ENCODE results near the gene ENTREP1.

ENTREP1 gene

DNA sequence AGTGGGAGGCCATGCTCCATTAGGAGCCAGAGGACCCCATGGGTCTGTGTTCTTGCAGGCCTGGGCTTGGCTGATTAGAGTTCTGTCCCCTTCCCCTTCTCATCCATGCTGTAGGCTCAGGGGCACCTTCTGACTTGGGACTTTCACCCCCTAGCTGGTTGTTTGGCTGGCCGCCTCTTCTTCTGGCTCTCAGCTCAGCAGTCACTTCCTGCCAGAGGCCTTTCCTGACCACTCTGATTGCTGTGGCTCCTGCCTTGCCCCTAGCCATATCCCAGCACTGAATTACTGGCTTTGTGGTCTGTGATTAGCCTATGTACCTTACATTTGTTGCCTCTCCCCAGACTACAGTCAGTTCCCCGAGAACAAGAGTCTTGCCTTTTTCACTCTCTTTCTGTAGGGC, 14.6 kb downstream of the ENTREP1 start:
- Mint-ChIP-seq H3K4me1 (ENCODE audit: low read depth) (no peaks in the 10 kb centered on the region), H3K9me3 (no peaks in the 10 kb centered on the region), H3K4me3 (no peak overlapping the region)

DNA sequence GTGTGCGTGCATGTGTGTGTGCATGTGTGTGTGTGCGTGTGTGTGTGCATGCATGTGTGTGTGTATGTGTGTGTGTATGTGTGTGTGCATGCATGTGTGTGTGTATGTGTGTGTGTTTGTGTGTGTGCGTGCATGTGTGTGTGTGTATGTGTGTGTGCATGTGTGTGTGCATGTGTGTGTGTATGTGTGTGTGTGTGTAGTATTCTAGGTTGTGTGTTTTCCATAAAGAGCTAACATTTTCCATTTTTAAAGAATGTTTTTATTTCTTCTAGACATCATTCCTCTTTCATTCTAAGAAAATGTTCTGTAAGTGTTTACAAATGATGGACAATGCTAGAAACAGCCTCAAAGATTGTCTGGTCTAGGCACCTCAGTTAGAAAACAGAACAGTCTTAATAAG, 15.6 kb downstream of the ENTREP1 start:
- Mint-ChIP-seq H3K27me3 (peaks cover 21% of the 10 kb centered on the region), H3K9me3 (no peaks in the 10 kb centered on the region), H3K27ac (no peak overlapping the region), H3K4me1 (ENCODE audit: low read depth) (no peaks in the 10 kb centered on the region), H3K36me3 (ENCODE audit: low read depth) (no peaks in the 10 kb centered on the region), H3K4me3 (no peak overlapping the region)

More for the DNA sequence above, 14.6 kb downstream of the ENTREP1 start:
- Mint-ChIP-seq H3K27ac (no peak overlapping the region), H3K27me3 (peaks cover 24% of the 10 kb centered on the region), H3K36me3 (ENCODE audit: low read depth) (no peaks in the 10 kb centered on the region)

DNA sequence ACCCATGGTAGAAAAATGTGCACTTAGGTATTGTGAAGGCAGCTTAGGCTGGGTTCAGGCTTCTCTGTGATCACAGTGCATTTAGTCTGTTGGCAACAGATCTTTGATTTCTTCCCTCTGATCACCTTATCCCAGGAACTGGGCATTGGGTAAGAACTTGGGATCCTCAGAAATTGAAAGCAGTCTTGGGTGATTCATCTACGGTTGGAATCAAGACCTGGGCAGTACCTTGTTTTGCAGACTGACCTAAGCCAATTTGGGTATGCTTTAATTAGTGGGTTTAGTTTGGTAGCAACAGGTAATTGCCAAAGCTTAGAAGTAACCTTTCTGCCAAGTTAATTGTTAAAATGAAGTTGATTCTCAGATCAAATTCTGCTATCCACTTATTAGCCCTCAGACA, 17.8 kb downstream of the ENTREP1 start:
- Mint-ChIP-seq H3K36me3 (ENCODE audit: low read depth) (no peaks in the 10 kb centered on the region), H3K27ac (no peak overlapping the region), H3K4me3 (no peak overlapping the region), H3K4me1 (ENCODE audit: low read depth) (no peaks in the 10 kb centered on the region), H3K27me3 (peaks cover 26% of the 10 kb centered on the region), H3K9me3 (no peaks in the 10 kb centered on the region)

DNA sequence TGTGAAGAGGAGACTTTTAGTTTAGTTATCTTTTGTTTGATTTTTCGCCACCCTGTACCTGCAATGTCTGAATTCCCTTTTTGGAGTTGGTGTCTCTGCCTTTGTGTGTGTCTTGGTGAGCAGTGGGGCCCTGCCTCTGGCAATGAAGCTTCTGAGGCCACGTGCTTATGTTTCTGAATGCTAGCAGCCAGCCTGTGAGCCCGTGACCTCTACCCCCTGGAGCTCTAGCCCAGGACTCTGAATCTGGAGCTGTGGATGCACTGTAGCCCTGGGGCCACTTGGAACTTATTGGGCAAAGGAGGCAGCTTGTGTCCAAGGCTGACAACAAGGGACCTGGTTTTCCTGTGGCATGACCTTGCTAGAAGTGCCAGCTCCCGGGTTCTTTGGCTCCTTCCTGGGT, 19.4 kb downstream of the ENTREP1 start:
- H3K36me3 Mint-ChIP-seq (ENCODE audit: low read depth): no peaks in the 10 kb centered on the region
- H3K4me1 Mint-ChIP-seq (ENCODE audit: low read depth): no peaks in the 10 kb centered on the region
- peaks cover 30% of the 10 kb centered on the region for H3K27me3 Mint-ChIP-seq
- H3K4me3 Mint-ChIP-seq: no peak overlapping the region
- H3K27ac Mint-ChIP-seq: no peak overlapping the region
- no peaks in the 10 kb centered on the region for H3K9me3 Mint-ChIP-seq

DNA sequence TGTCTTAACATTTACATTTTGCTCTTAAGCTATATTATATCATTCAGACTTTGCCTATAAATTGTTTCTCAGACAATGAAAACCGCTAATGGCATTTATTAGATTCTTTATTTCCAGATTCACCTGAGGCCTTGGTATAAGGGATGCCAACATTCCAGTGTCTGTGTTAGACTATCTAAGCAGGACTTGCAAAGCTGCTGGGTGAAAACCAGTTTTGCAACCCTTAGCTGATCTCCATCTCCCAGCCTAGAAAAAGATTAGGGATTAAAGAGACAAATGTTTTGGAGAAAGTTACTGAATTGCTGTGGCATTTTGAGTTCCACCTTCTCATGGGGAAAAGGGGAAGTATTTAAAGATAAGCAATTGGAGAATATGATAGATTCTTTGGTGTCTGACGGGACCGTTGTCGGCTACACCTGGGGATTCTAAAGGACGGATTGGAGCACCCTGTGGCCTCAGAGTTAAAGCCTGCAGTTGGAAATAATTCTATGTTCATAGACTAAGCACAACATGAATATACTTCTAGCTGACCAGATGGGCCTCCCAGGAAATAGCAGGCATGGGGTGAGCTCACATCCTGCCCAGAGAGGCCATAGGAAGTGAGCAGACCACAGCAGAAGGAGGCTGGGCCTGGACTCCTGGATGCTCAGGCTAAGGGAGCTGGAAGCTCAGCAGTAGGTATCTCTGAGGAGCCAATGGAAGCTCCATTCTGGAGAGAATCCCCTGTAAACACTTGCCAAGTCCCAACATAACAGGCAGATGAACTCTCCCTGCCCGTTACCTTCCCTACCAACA, 21.8 kb downstream of the ENTREP1 start:
- no peak overlapping the region for H3K27ac Mint-ChIP-seq
- H3K36me3 Mint-ChIP-seq (ENCODE audit: low read depth): no peaks in the 10 kb centered on the region
- peaks cover 27% of the 10 kb centered on the region for H3K27me3 Mint-ChIP-seq
- no peaks in the 10 kb centered on the region for H3K4me1 Mint-ChIP-seq (ENCODE audit: low read depth)
- H3K9me3 Mint-ChIP-seq: no peaks in the 10 kb centered on the region
- H3K4me3 Mint-ChIP-seq: no peak overlapping the region

DNA sequence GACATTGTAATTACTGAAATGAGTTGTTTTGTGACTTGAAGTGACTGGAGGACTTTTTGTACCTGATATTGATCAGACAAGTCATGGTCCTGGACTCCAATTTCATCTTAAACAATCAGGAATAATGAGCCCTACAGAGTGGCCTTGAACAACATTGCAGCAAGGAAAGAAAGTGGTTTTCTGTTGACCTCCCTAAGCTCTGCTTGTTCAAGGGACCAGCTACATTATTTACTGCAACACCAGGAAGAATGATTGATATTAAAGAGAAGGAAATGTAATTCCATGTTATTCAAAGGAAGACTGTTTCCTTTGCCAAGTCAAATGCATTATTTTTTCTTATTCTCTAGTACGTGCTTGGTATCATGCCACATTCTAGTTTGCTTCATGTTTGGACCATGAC, 22.6 kb downstream of the ENTREP1 start:
- Mint-ChIP-seq H3K36me3 (ENCODE audit: low read depth) (no peaks in the 10 kb centered on the region), H3K4me3 (no peak overlapping the region), H3K4me1 (ENCODE audit: low read depth) (no peaks in the 10 kb centered on the region), H3K9me3 (no peaks in the 10 kb centered on the region), H3K27ac (no peak overlapping the region), H3K27me3 (peaks cover 27% of the 10 kb centered on the region)

DNA sequence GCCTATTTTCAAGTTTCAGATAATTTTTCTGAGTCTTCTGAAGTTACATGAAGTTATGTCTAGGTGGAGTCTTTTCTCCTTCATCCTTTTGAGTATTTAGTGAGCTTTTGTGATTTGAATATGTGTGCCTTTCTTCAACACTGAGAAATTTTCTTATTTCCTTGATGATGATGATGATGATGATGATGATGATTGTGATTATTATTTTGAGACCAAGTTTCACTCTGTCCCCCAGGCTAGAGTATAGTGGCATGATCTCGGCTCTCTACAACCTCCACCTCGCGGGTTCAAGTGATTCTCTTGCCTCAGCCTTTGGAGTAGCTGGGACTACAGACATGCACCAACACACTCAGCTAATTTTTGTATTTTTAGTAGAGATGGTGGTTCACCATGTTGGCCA, 26.2 kb downstream of the ENTREP1 start:
- Mint-ChIP-seq H3K4me3 (no peak overlapping the region), H3K4me1 (ENCODE audit: low read depth) (no peaks in the 10 kb centered on the region), H3K27me3 (peaks cover 13% of the 10 kb centered on the region), H3K27ac (no peak overlapping the region), H3K36me3 (ENCODE audit: low read depth) (no peaks in the 10 kb centered on the region), H3K9me3 (no peaks in the 10 kb centered on the region)

DNA sequence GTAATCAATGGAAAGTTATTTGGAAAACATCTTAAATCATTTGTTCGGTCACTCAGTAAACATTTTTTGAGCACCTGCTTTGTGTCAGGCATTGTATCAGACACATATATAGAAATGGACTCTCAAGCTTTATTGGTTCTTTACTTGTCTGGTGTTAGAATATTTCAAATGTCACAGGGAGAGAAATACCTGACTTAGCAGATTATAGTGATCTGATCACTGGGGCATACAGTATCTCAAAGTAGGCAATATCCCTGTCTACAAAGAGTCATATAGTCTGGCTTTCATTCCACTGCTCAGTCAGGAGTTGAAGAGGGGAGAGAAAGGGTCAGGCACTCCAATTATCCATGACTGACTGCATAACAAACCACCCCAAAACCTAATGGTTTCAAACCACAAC, 30.2 kb downstream of the ENTREP1 start:
- no peak overlapping the region for H3K4me3 Mint-ChIP-seq
- H3K27ac Mint-ChIP-seq: no peak overlapping the region
- peaks cover 17% of the 10 kb centered on the region for H3K27me3 Mint-ChIP-seq
- H3K9me3 Mint-ChIP-seq: no peaks in the 10 kb centered on the region
- no peaks in the 10 kb centered on the region for H3K4me1 Mint-ChIP-seq (ENCODE audit: low read depth)
- H3K36me3 Mint-ChIP-seq (ENCODE audit: low read depth): no peaks in the 10 kb centered on the region

DNA sequence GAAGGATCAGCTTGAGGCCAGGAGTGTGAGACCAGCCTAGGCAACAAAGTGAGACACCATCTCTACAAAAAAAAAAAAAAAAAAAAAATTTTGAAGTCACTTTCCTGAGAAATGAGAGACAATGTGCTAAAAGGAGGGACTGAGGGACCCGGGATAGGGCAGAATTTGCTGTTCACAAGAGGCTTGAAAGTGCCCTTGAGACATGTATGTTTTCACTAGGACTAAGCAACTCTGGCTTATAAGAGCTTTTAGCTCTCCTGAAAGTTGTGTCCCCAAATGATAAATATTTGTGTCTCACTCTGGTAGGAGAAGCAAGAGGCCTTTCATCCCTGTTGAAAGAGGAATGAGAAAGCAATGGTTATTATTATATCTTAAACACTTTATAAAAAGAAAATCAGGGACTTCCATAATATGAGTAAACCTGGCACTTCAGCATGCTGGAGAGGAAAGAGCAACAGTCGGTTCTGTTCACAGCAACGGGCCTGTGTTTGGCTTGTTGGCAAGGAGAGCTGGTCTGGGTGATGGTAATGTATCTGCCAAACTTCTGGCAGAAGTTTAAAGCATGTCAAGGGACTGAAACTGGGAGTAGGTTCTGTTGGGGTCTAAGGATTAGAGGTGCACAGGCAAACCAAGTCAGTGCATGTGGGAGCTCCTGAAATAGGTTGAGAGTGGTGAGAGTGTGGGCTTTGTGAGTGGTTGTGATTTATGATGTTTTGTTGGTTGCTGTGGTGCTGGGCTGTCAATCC, 32.2 kb downstream of the ENTREP1 start:
- no peaks in the 10 kb centered on the region for H3K4me1 Mint-ChIP-seq (ENCODE audit: low read depth)
- H3K27me3 Mint-ChIP-seq: peaks cover 17% of the 10 kb centered on the region
- no peak overlapping the region for H3K27ac Mint-ChIP-seq
- no peaks in the 10 kb centered on the region for H3K36me3 Mint-ChIP-seq (ENCODE audit: low read depth)
- no peak overlapping the region for H3K4me3 Mint-ChIP-seq
- no peaks in the 10 kb centered on the region for H3K9me3 Mint-ChIP-seq

DNA sequence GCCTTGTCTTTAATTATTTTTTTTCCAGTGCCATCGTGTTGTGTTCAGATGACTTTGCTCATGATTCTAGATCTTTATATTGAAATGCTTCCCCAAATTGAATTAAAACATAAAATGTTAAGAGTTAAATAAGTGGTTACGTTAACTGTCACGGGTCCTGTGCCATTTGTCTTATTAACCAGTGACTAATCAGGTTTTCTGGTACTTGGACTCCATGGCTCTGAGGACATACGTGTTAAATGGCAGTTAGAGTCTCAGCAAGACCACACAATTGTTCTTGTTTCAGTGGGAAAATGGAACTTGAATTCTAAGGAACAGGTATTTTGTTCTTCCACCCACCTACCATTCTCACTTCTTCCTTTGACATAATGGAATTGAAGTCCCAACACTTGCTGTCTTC, 32.8 kb downstream of the ENTREP1 start:
- Mint-ChIP-seq H3K4me1 (ENCODE audit: low read depth) (no peaks in the 10 kb centered on the region), H3K27me3 (peaks cover 17% of the 10 kb centered on the region), H3K27ac (no peak overlapping the region), H3K4me3 (no peak overlapping the region), H3K9me3 (no peaks in the 10 kb centered on the region), H3K36me3 (ENCODE audit: low read depth) (no peaks in the 10 kb centered on the region)

DNA sequence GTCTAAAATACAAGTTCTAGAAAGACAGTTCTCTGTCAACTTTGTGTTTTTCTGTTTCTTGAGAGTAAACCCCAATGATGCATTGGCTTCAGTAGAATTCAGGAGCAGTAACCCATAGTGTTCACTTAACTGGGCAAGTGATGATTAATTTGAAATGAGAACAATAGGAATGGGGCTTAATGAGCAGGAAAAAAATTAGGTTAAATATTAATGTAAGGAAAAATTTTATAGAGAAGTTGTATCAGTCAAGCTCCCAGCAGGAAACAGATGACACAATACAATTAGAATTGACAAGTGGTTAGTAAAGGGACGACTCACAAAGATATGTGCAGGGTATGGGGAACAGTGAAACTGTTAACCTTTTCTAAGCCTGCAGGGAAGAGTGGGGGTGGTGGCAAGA, 38.2 kb downstream of the ENTREP1 start:
- Mint-ChIP-seq H3K9me3 (no peaks in the 10 kb centered on the region), H3K36me3 (ENCODE audit: low read depth) (no peaks in the 10 kb centered on the region)

DNA sequence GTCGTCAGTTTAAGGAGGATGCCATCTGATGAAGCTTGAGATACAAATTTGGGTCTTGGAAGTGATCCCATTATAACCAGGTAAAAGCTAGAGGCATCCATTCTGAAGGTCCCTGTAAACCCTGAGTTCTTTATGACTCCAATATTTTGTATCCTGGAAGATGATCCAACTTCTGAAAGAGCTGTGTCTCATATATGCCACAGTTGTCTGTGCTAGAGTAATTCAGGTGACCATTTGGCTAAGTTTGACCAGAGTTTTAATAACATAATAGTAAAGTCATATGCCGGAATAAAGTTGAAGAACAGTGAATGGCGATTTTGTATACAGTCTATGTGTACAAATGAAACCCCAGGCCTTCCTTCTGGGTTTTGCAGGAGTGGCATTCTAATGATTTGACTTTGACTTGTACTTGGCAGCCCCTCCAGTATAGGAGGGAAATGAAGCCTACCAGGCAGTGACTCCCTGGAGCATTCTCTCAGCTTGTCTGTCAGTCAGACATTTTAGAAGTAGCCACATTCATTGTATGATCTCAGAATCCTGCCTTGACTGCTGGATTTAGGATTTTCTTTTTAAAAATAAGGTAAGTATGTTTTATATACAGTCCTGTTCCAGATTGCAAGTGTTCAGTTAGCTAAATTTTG, 39.6 kb downstream of the ENTREP1 start:
- Mint-ChIP-seq H3K4me1 (ENCODE audit: low read depth) (no peaks in the 10 kb centered on the region), H3K27me3 (peaks cover 22% of the 10 kb centered on the region), H3K4me3 (no peak overlapping the region), H3K27ac (no peak overlapping the region), H3K36me3 (ENCODE audit: low read depth) (no peaks in the 10 kb centered on the region), H3K9me3 (no peaks in the 10 kb centered on the region)

More for the DNA sequence above, 38.2 kb downstream of the ENTREP1 start:
- Mint-ChIP-seq H3K27ac (no peak overlapping the region), H3K27me3 (peaks cover 17% of the 10 kb centered on the region), H3K4me1 (ENCODE audit: low read depth) (no peaks in the 10 kb centered on the region), H3K4me3 (no peak overlapping the region)

DNA sequence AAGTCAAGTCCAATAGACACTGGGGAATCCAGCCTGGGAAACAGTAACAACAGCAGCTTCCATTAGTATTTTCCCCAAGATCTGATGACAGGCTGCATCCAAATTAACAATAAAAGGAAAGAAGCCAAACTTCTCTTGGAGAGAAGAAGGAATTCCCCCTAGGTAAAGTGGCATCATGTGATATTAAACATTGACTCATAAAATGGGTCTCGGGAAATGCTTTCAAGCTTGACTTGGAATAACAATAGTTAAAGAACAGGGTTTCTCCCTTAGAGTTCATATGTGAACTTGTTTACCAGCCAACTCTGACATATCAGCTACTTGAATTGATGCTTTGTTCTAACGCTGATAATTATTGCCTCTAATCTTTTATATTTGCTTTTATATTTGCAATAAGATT, 45.4 kb downstream of the ENTREP1 start:
- no peaks in the 10 kb centered on the region for H3K9me3 Mint-ChIP-seq
- H3K27ac Mint-ChIP-seq: no peak overlapping the region
- no peaks in the 10 kb centered on the region for H3K4me1 Mint-ChIP-seq (ENCODE audit: low read depth)
- no peak overlapping the region for H3K4me3 Mint-ChIP-seq
- H3K36me3 Mint-ChIP-seq (ENCODE audit: low read depth): no peaks in the 10 kb centered on the region
- peaks cover 20% of the 10 kb centered on the region for H3K27me3 Mint-ChIP-seq

DNA sequence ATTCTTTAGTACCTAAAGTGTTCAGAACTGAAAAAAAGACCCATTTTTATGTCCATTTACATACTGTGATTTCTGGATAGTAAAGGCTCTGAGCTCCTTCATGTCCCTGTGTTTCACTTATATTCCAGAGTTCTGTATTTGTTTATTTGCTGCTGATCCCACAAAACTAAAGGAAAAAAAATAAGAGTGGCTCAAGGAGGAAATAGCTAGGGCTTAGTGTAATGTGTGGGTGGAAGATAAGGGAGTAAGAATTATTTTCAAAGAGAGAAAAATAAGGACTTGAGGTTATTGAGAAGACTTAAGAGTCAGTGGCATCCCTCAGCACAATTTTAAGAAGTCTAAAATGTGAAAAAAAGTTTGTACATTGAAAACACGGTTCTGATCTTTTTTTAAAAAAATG, 46.0 kb downstream of the ENTREP1 start:
- Mint-ChIP-seq H3K4me3 (no peak overlapping the region), H3K4me1 (ENCODE audit: low read depth) (no peaks in the 10 kb centered on the region), H3K9me3 (no peaks in the 10 kb centered on the region), H3K27me3 (peaks cover 18% of the 10 kb centered on the region), H3K36me3 (ENCODE audit: low read depth) (no peaks in the 10 kb centered on the region), H3K27ac (no peak overlapping the region)

DNA sequence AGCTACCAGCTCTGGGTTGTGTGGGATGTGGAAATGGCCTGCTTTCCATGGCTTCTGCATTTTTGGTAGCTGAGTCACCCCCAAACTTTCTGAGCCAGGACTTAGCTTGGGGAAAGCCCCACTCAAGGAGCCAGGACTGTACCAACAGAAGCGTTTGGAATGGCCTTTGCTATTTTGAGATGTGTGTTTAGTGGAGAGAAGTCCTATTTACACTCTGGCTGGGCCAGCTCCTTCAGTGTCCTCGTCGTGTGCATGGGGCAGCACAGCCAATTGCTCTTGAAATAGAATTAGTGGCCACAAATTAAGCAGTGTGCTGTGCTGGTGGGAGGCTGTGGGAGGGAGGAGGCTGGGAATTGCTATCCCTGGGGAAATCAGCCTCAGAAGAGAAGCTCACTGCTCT, 51.6 kb downstream of the ENTREP1 start:
- Mint-ChIP-seq H3K9me3 (no peaks in the 10 kb centered on the region), H3K4me1 (ENCODE audit: low read depth) (no peaks in the 10 kb centered on the region), H3K27ac (no peak overlapping the region), H3K36me3 (ENCODE audit: low read depth) (no peaks in the 10 kb centered on the region), H3K4me3 (no peak overlapping the region), H3K27me3 (no peaks in the 10 kb centered on the region)

Measured in stimulated activated naive CD8-positive, alpha-beta T cell treated with anti-CD3 and anti-CD28 coated beads, Interleukin-15, Interleukin-2, amounts not matched to agents 100 ng/mL and 50 ng/mL, for 24 hours (primary cell).